HG02759 (cell line): ENCODE measurements around the gene ORC1.
A peak's percentile ranks its signal among the peaks of the same experiment; 100 is the strongest.

Experiments used
- ATAC-seq: cut with Tn5 transposase; IDR thresholded peaks from one replicate; pipeline ENCODE4 v1.9.1; 2021; ENCODE audit warnings: mild to moderate bottlenecking, moderate library complexity; ENCODE audit not compliant: unreplicated experiment

ORC1 gene

GRCh38 chr1:52404116-52404974, at the start of gene ORC1, which contains the start of gene PRPF38A:
ORC1 (minus strand) TSS chr1:52404423; CDS start chr1:52402223, 2,200 bp downstream.
PRPF38A (plus strand) TSS chr1:52404602; CDS start chr1:52404750, 148 bp downstream.
- peak; percentile 94 for ATAC-seq

- no peak for ATAC-seq
Measured at GRCh38 chr1:52444463-52444862, 40.2 kb upstream of the ORC1 start.

- ATAC-seq: no peak
Measured at GRCh38 chr1:52439976-52440375, 35.8 kb upstream of the ORC1 start.

- ATAC-seq: no peak
Measured at GRCh38 chr1:52436817-52437216, 32.6 kb upstream of the ORC1 start.

- ATAC-seq: no peak
Measured at GRCh38 chr1:52435650-52436049, 31.4 kb upstream of the ORC1 start.

- ATAC-seq: no peak
Measured at GRCh38 chr1:52435211-52435610, 31.0 kb upstream of the ORC1 start.

GRCh38 chr1:52432807-52433206, 28.6 kb upstream of the ORC1 start:
- no peak for ATAC-seq

GRCh38 chr1:52427152-52427551, 22.9 kb upstream of the ORC1 start:
- no peak for ATAC-seq

- ATAC-seq: no peak
Measured at GRCh38 chr1:52426371-52426770, 22.1 kb upstream of the ORC1 start.

GRCh38 chr1:52424813-52425212, 20.6 kb upstream of the ORC1 start:
- ATAC-seq: no peak

GRCh38 chr1:52424231-52424636, 20.0 kb upstream of the ORC1 start:
- no peak for ATAC-seq

GRCh38 chr1:52423771-52424170, 19.5 kb upstream of the ORC1 start:
- ATAC-seq: no peak

GRCh38 chr1:52423055-52423454, 18.8 kb upstream of the ORC1 start:
- no peak for ATAC-seq

- no peak for ATAC-seq
Measured at GRCh38 chr1:52420713-52421112, 16.5 kb upstream of the ORC1 start.

GRCh38 chr1:52416811-52417210, 12.6 kb upstream of the ORC1 start:
- ATAC-seq: no peak

- ATAC-seq: no peak
Measured at GRCh38 chr1:52414942-52415341, 10.7 kb upstream of the ORC1 start.

GRCh38 chr1:52413410-52413989, 9.3 kb upstream of the ORC1 start:
- ATAC-seq: no peak

GRCh38 chr1:52404975-52405338, 734 bp upstream of the ORC1 start:
- no peak for ATAC-seq

- ATAC-seq: peak; percentile 34
Measured at GRCh38 chr1:52403566-52404115, 582 bp downstream of the ORC1 start.

GRCh38 chr1:52402860-52403240, 1.4 kb downstream of the ORC1 start:
- no peak for ATAC-seq

- no peak for ATAC-seq
Measured at GRCh38 chr1:52400131-52400530, 4.1 kb downstream of the ORC1 start.

GRCh38 chr1:52399629-52400028, 4.6 kb downstream of the ORC1 start:
- ATAC-seq: no peak
